ENCODE data around the gene TMEM169. TPM values are rescaled to one million over a fixed set of nuclear protein-coding genes. Genes with fewer than 3 reads are reported as not detected.
"Not testable (repeated sequence)": the region's sequence is repeated elsewhere in the genome, so short reads cannot be mapped to it uniquely, and the experiment has no call there.

The TMEM169 gene
- total and polyA plus RNA-seq, 4 donors: 0.32 to 0.72 TPM; not detected in 2

GRCh38 chr2:216075510-216076485, 5.9 kb upstream of the TMEM169 start:
- ATAC-seq (ENCODE audit: low FRiP score) (no peak), DNase-seq (no peak)
- H3K4me1 ChIP-seq (ENCODE audit: control insufficient read depth in 1 of 2, insufficient read depth in 2 of 2, low read length in 2 of 2): no peaks in the 10 kb centered on the region
- WGBS, 2 donors: 86 to 90% methylated on average over 6 of the region's 6 CpGs
- no peak overlapping the region for H3K27ac ChIP-seq (ENCODE audit: low read depth in 1 of 2, low read length in 2 of 2)
- no peak overlapping the region for H3K4me3 ChIP-seq (ENCODE audit: low read length in 2 of 2)
- H3K27me3 ChIP-seq (ENCODE audit: control insufficient read depth in 1 of 2, insufficient read depth in 2 of 2, low read length in 1 of 2): no peaks in the 10 kb centered on the region
- no peaks in the 10 kb centered on the region for H3K36me3 ChIP-seq (ENCODE audit: control insufficient read depth in 1 of 2, insufficient read depth in 2 of 2, low read length in 1 of 2)
- H3K9me3 ChIP-seq (ENCODE audit: control insufficient read depth, low read length): no peaks in the 10 kb centered on the region
- intact Hi-C loops (cut with DNase I): no loop called here

GRCh38 chr2:216078776-216079175, 2.9 kb upstream of the TMEM169 start:
- no peak for ATAC-seq (ENCODE audit: low FRiP score)
- no peak for DNase-seq
- Histone ChIP-seq H3K27me3 (ENCODE audit: control insufficient read depth in 1 of 2, insufficient read depth in 2 of 2, low read length in 1 of 2) (no peaks in the 10 kb centered on the region), H3K36me3 (ENCODE audit: control insufficient read depth in 1 of 2, insufficient read depth in 2 of 2, low read length in 1 of 2) (no peaks in the 10 kb centered on the region), H3K9me3 (ENCODE audit: control insufficient read depth, low read length) (no peaks in the 10 kb centered on the region), H3K4me3 (ENCODE audit: low read length in 2 of 2) (no peak overlapping the region), H3K27ac (ENCODE audit: low read depth in 1 of 2, low read length in 2 of 2) (no peak overlapping the region), H3K4me1 (ENCODE audit: control insufficient read depth in 1 of 2, insufficient read depth in 2 of 2, low read length in 2 of 2) (no peaks in the 10 kb centered on the region)
- 83 to 91% methylated on average over 1 of the region's 1 CpG for WGBS, 2 donors
- intact Hi-C loops (cut with DNase I): no loop called here

- H3K27ac ChIP-seq (ENCODE audit: low read depth in 1 of 2, low read length in 2 of 2); ATAC-seq (ENCODE audit: low FRiP score); H3K9me3 ChIP-seq (ENCODE audit: control insufficient read depth, low read length); intact Hi-C loops (cut with DNase I); DNase-seq; H3K4me3 ChIP-seq (ENCODE audit: low read length in 2 of 2); H3K4me1 ChIP-seq (ENCODE audit: control insufficient read depth in 1 of 2, insufficient read depth in 2 of 2, low read length in 2 of 2); H3K27me3 ChIP-seq (ENCODE audit: control insufficient read depth in 1 of 2, insufficient read depth in 2 of 2, low read length in 1 of 2); H3K36me3 ChIP-seq (ENCODE audit: control insufficient read depth in 1 of 2, insufficient read depth in 2 of 2, low read length in 1 of 2): not testable (repeated sequence)
- 98 to 99% methylated on average over 10 of the region's 10 CpGs for WGBS, 2 donors
Observed at GRCh38 chr2:216080048-216080447, 1.7 kb upstream of the TMEM169 start.

- Histone ChIP-seq H3K27me3 (ENCODE audit: control insufficient read depth in 1 of 2, insufficient read depth in 2 of 2, low read length in 1 of 2) (no peaks in the 10 kb centered on the region), H3K27ac (ENCODE audit: low read depth in 1 of 2, low read length in 2 of 2) (no peak overlapping the region), H3K4me3 (ENCODE audit: low read length in 2 of 2) (peak overlapping the region; percentile 35 to 37), H3K9me3 (ENCODE audit: control insufficient read depth, low read length) (no peaks in the 10 kb centered on the region), H3K36me3 (ENCODE audit: control insufficient read depth in 1 of 2, insufficient read depth in 2 of 2, low read length in 1 of 2) (no peaks in the 10 kb centered on the region), H3K4me1 (ENCODE audit: control insufficient read depth in 1 of 2, insufficient read depth in 2 of 2, low read length in 2 of 2) (no peaks in the 10 kb centered on the region)
- whole genome bisulfite sequencing, 2 donors: 37 to 52% methylated on average over 1 of the region's 1 CpG
- DNase-seq: no peak
- intact Hi-C loops (cut with DNase I): no loop called here
- ATAC-seq (ENCODE audit: low FRiP score): no peak
Observed at GRCh38 chr2:216081012-216081411, 707 bp upstream of the TMEM169 start.

GRCh38 chr2:216082117-216082711, 495 bp downstream of the TMEM169 start:
- DNase-seq (no peak), ATAC-seq (ENCODE audit: low FRiP score) (peak; percentile 45)
- Histone ChIP-seq H3K9me3 (ENCODE audit: control insufficient read depth, low read length) (no peaks in the 10 kb centered on the region), H3K27me3 (ENCODE audit: control insufficient read depth in 1 of 2, insufficient read depth in 2 of 2, low read length in 1 of 2) (no peaks in the 10 kb centered on the region), H3K4me3 (ENCODE audit: low read length in 2 of 2) (peak overlapping the region; percentile 35 to 37), H3K4me1 (ENCODE audit: control insufficient read depth in 1 of 2, insufficient read depth in 2 of 2, low read length in 2 of 2) (no peaks in the 10 kb centered on the region), H3K36me3 (ENCODE audit: control insufficient read depth in 1 of 2, insufficient read depth in 2 of 2, low read length in 1 of 2) (no peaks in the 10 kb centered on the region), H3K27ac (ENCODE audit: low read depth in 1 of 2, low read length in 2 of 2) (no peak overlapping the region)
- WGBS, 2 donors: 11 to 17% methylated on average over 22 of the region's 22 CpGs
- intact Hi-C loops (cut with DNase I): no loop called here

GRCh38 chr2:216082805-216083204, 1.1 kb downstream of the TMEM169 start:
- Histone ChIP-seq H3K4me1 (ENCODE audit: control insufficient read depth in 1 of 2, insufficient read depth in 2 of 2, low read length in 2 of 2) (no peaks in the 10 kb centered on the region), H3K9me3 (ENCODE audit: control insufficient read depth, low read length) (no peaks in the 10 kb centered on the region), H3K27ac (ENCODE audit: low read depth in 1 of 2, low read length in 2 of 2) (no peak overlapping the region), H3K27me3 (ENCODE audit: control insufficient read depth in 1 of 2, insufficient read depth in 2 of 2, low read length in 1 of 2) (no peaks in the 10 kb centered on the region), H3K36me3 (ENCODE audit: control insufficient read depth in 1 of 2, insufficient read depth in 2 of 2, low read length in 1 of 2) (no peaks in the 10 kb centered on the region), H3K4me3 (ENCODE audit: low read length in 2 of 2) (no peak overlapping the region)
- ATAC-seq (ENCODE audit: low FRiP score): no peak
- intact Hi-C loops (cut with DNase I): no loop called here
- 79 to 90% methylated on average over 3 of the region's 3 CpGs for WGBS, 2 donors
- DNase-seq: peak in 1 of 2 donors; percentile 52

- WGBS, 2 donors: 92 to 93% methylated on average over 11 of the region's 11 CpGs
- no peaks in the 10 kb centered on the region for H3K4me1 ChIP-seq (ENCODE audit: control insufficient read depth in 1 of 2, insufficient read depth in 2 of 2, low read length in 2 of 2)
- DNase-seq (no peak), ATAC-seq (ENCODE audit: low FRiP score) (no peak)
- intact Hi-C loops (cut with DNase I): no loop called here
- H3K27me3 ChIP-seq (ENCODE audit: control insufficient read depth in 1 of 2, insufficient read depth in 2 of 2, low read length in 1 of 2): no peaks in the 10 kb centered on the region
- no peaks in the 10 kb centered on the region for H3K9me3 ChIP-seq (ENCODE audit: control insufficient read depth, low read length)
- no peak overlapping the region for H3K27ac ChIP-seq (ENCODE audit: low read depth in 1 of 2, low read length in 2 of 2)
- H3K4me3 ChIP-seq (ENCODE audit: low read length in 2 of 2): no peak overlapping the region
- no peaks in the 10 kb centered on the region for H3K36me3 ChIP-seq (ENCODE audit: control insufficient read depth in 1 of 2, insufficient read depth in 2 of 2, low read length in 1 of 2)
Observed at GRCh38 chr2:216083464-216084281, 2.0 kb downstream of the TMEM169 start.

GRCh38 chr2:216084547-216084946, 2.8 kb downstream of the TMEM169 start:
- H3K27ac ChIP-seq (ENCODE audit: low read depth in 1 of 2, low read length in 2 of 2): no peak overlapping the region
- no peak overlapping the region for H3K4me3 ChIP-seq (ENCODE audit: low read length in 2 of 2)
- WGBS, 2 donors: 77 to 84% methylated on average over 3 of the region's 3 CpGs
- no peak for DNase-seq
- no peaks in the 10 kb centered on the region for H3K9me3 ChIP-seq (ENCODE audit: control insufficient read depth, low read length)
- ATAC-seq (ENCODE audit: low FRiP score): no peak
- H3K27me3 ChIP-seq (ENCODE audit: control insufficient read depth in 1 of 2, insufficient read depth in 2 of 2, low read length in 1 of 2): no peaks in the 10 kb centered on the region
- intact Hi-C loops (cut with DNase I): no loop called here
- H3K4me1 ChIP-seq (ENCODE audit: control insufficient read depth in 1 of 2, insufficient read depth in 2 of 2, low read length in 2 of 2): no peaks in the 10 kb centered on the region
- H3K36me3 ChIP-seq (ENCODE audit: control insufficient read depth in 1 of 2, insufficient read depth in 2 of 2, low read length in 1 of 2): no peaks in the 10 kb centered on the region
